ENCODE data around the gene DPP6. TPM values are rescaled to one million over a fixed set of nuclear protein-coding genes. Genes with fewer than 3 reads are reported as not detected.

Gene DPP6
- total and polyA plus RNA-seq, 10 donors = 0.11 to 8.7 (median 3.0) TPM

DNA sequence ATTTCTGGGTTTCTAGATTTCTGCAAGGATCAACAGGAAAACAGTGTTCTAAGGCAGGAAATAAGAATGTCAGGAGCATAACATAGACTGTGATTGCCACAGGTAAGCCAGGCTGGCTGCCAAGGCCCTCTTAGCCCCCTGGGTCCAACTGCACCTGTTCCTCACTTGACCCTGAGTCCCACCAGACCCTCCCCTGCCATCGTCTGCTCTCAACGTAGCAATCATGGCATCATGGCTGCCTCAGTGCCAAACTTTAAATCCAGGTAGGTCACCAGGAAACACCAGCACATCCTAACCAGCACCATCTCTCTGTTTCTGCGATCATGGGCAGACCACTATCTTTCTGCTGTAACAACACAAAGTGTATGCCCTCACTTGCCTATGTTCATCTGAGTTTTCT, 683.6 kb downstream of the DPP6 start:
- TF ChIP-seq POLR2A (IDR thresholded peaks at IDR 0.05) = no peak
- TF ChIP-seq POLR2AphosphoS5 (IDR thresholded peaks at IDR 0.05) = no peak
- TF ChIP-seq, protein P1, sequence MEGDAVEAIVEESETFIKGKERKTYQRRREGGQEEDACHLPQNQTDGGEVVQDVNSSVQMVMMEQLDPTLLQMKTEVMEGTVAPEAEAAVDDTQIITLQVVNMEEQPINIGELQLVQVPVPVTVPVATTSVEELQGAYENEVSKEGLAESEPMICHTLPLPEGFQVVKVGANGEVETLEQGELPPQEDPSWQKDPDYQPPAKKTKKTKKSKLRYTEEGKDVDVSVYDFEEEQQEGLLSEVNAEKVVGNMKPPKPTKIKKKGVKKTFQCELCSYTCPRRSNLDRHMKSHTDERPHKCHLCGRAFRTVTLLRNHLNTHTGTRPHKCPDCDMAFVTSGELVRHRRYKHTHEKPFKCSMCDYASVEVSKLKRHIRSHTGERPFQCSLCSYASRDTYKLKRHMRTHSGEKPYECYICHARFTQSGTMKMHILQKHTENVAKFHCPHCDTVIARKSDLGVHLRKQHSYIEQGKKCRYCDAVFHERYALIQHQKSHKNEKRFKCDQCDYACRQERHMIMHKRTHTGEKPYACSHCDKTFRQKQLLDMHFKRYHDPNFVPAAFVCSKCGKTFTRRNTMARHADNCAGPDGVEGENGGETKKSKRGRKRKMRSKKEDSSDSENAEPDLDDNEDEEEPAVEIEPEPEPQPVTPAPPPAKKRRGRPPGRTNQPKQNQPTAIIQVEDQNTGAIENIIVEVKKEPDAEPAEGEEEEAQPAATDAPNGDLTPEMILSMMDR (IDR thresholded peaks at IDR 0.05 in 8 of 11, conservative IDR thresholded peaks at IDR 0.05 in 3 of 11) = no peak
- Histone ChIP-seq H3K9me3 (peaks cover 0 to 3% (median 0%) of the 10 kb centered on the region in 8 donors), H3K4me1 (no peaks in the 10 kb centered on the region), H3K27ac (no peak overlapping the region), H3K27me3 (replicated peaks in 1 of 7) (no peaks in the 10 kb centered on the region), H3K36me3 (no peaks in the 10 kb centered on the region), H3K4me3 (no peak overlapping the region)
- DNase-seq = no peak
- 78 to 92% (median 82%) methylated on average over 3 of the region's 3 CpGs for WGBS, 5 donors
- intact Hi-C loops (cut with DNase I; ENCODE audit: low total_unique reads) = no loop called here

GRCh38 chr7:154736389-154736788, 684.2 kb downstream of the DPP6 start:
- H3K27ac ChIP-seq = no peak overlapping the region
- WGBS, 5 donors = 75 to 94% (median 80%) methylated on average over 3 of the region's 3 CpGs
- intact Hi-C loops (cut with DNase I; ENCODE audit: low total_unique reads) = no loop called here
- no peak overlapping the region for H3K4me3 ChIP-seq
- TF ChIP-seq POLR2A (IDR thresholded peaks at IDR 0.05) = no peak
- TF ChIP-seq POLR2AphosphoS5 (IDR thresholded peaks at IDR 0.05) = no peak
- TF ChIP-seq, protein P1 (IDR thresholded peaks at IDR 0.05 in 8 of 11, conservative IDR thresholded peaks at IDR 0.05 in 3 of 11) = no peak
- H3K9me3 ChIP-seq = peaks cover 0 to 3% (median 0%) of the 10 kb centered on the region in 8 donors
- DNase-seq = no peak
- H3K27me3 ChIP-seq (replicated peaks in 1 of 7) = peaks cover 0 to under 1% (median 0%) of the 10 kb centered on the region in 7 donors
- H3K36me3 ChIP-seq = no peaks in the 10 kb centered on the region
- H3K4me1 ChIP-seq = no peaks in the 10 kb centered on the region

- intact Hi-C loops (cut with DNase I; ENCODE audit: low total_unique reads) = no loop called here
- H3K27ac ChIP-seq = no peak overlapping the region
- no peak overlapping the region for H3K4me3 ChIP-seq
- 77 to 83% (median 79%) methylated on average over 5 of the region's 5 CpGs for WGBS, 5 donors
- H3K4me1 ChIP-seq = no peaks in the 10 kb centered on the region
- no peak for DNase-seq
- TF ChIP-seq POLR2AphosphoS5 (IDR thresholded peaks at IDR 0.05) = no peak
- no peaks in the 10 kb centered on the region for H3K9me3 ChIP-seq
- H3K27me3 ChIP-seq (replicated peaks in 1 of 7) = peaks cover 0 to 8% (median 0%) of the 10 kb centered on the region in 7 donors
- no peaks in the 10 kb centered on the region for H3K36me3 ChIP-seq
Observed at GRCh38 chr7:154738216-154738615, 686.0 kb downstream of the DPP6 start.

- intact Hi-C loops (cut with DNase I; ENCODE audit: low total_unique reads) = no loop called here
- WGBS, 5 donors = 70 to 82% (median 74%) methylated on average over 6 of the region's 6 CpGs
Observed at GRCh38 chr7:154741131-154741530, 688.9 kb downstream of the DPP6 start.

More at GRCh38 chr7:154741131-154741530, 688.9 kb downstream of the DPP6 start:
- no peak overlapping the region for H3K27ac ChIP-seq
- no peaks in the 10 kb centered on the region for H3K4me1 ChIP-seq
- no peaks in the 10 kb centered on the region for H3K9me3 ChIP-seq
- DNase-seq = no peak
- no peak overlapping the region for H3K4me3 ChIP-seq
- peaks cover 0 to 19% (median 0%) of the 10 kb centered on the region in 7 donors for H3K27me3 ChIP-seq (replicated peaks in 1 of 7)
- H3K36me3 ChIP-seq = no peaks in the 10 kb centered on the region
- TF ChIP-seq, protein P1 (IDR thresholded peaks at IDR 0.05 in 8 of 11, conservative IDR thresholded peaks at IDR 0.05 in 3 of 11) = no peak
- TF ChIP-seq POLR2A (IDR thresholded peaks at IDR 0.05) (no peak), POLR2AphosphoS5 (IDR thresholded peaks at IDR 0.05) (no peak)
